ENCODE data around the gene CCNL2.

DNA sequence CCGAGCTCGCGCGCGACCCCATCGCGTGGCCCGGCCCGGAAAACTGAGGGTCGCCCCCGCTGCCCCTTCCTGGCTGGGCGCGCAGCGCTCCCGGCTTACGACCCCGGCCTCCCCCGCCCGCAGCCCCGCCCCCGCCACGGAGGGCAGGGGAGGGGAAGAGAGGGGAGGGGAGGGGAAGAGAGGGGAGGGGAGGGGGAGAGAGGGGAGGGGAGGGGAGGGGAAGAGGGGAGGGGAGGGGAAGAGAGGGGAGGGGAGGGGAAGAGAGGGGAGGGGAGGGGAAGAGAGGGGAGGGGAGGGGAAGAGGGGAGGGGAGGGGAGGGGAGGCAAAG lies 28.6 kb upstream of the CCNL2 start:
- TF ChIP-seq, protein P1, sequence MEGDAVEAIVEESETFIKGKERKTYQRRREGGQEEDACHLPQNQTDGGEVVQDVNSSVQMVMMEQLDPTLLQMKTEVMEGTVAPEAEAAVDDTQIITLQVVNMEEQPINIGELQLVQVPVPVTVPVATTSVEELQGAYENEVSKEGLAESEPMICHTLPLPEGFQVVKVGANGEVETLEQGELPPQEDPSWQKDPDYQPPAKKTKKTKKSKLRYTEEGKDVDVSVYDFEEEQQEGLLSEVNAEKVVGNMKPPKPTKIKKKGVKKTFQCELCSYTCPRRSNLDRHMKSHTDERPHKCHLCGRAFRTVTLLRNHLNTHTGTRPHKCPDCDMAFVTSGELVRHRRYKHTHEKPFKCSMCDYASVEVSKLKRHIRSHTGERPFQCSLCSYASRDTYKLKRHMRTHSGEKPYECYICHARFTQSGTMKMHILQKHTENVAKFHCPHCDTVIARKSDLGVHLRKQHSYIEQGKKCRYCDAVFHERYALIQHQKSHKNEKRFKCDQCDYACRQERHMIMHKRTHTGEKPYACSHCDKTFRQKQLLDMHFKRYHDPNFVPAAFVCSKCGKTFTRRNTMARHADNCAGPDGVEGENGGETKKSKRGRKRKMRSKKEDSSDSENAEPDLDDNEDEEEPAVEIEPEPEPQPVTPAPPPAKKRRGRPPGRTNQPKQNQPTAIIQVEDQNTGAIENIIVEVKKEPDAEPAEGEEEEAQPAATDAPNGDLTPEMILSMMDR (IDR thresholded peaks at IDR 0.05): no peak
- TF ChIP-seq POLR2A (IDR thresholded peaks at IDR 0.05): no peak

All from lower leg skin (tissue), 3 donors.